ENCODE measurements around the gene RAB27A.
"Not testable (repeated sequence)": the region's sequence is repeated elsewhere in the genome, so short reads cannot be mapped to it uniquely, and the experiment has no call there.

Gene RAB27A

DNA sequence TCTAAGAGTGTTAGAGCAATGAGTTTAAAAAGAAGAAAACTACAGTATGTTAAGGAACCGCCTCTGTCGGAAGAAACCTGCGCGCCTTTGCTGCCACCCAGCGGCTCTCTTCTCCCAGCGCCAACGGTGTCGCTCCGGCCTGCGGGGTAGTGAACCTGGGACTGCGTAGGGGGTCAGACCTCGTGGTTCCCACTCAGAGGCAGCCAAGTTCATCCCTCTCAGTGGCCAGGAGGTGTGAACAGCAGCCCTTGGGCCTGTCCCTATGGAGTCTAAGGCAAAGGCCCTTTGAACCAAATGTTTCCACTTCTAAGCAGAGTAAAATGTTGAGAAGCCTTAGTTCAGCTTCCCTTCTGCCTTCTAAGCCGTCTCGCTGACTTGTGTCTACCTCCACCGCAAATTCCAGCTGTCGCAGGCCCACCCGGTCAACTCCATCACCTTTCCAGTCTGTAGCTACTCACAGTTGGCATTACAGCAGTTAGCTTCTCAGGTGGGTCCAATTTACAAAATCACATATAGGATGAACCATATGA lies 980 bp upstream of the RAB27A start:
- H3K9me3 ChIP-seq (ENCODE audit: low read length), result no peaks in the 10 kb centered on the region
- peaks cover 12% of the 10 kb centered on the region for H3K4me1 ChIP-seq (ENCODE audit: insufficient read depth, low read length)
- H3K4me3 ChIP-seq (ENCODE audit: low read length), result peak overlapping the region; percentile 75
- H2AFZ ChIP-seq (ENCODE audit: low read depth, low read length), result peak overlapping the region; percentile 100
- no peaks in the 10 kb centered on the region for H3K36me3 ChIP-seq (ENCODE audit: insufficient read depth, low read length)
- H3K27me3 ChIP-seq (ENCODE audit: insufficient read depth, low read length), result no peaks in the 10 kb centered on the region

DNA sequence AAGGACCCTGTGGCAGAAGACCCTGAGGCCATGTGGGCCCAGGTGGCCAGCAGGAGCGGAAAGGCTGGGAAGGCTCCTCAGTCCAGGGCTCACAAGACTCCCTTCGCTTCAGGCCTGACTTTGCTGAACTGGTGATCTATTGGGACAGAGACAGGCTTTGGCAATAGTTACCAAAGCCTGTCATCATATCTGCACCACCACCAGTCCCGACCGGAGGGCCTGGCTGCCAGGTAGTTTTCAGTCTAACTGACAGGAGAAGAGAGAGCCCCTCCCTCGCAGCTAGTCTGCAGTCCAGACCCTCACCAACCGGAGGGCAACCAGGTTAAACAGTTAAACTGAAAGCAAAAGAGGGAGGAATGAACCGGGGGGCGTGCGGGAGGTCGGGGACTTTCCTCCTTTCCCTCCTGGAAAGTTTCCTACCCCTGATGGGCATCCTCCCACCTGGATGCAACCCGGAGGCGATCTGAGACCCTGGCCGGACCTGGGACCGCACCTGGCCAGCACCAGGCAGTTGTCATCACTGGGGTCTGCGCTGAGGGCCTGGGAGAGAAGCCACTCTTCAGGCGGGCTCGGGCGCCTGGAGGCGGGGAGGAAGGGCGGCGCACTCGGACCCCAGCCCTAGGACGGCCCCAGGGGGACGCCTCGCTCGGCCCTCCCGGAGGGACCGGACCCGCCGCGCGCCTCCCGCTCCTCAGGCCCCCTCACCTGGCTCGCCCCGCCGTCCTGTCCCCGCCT lies 435 bp downstream of the RAB27A start:
- Histone ChIP-seq H3K36me3 (ENCODE audit: insufficient read depth, low read length) (no peaks in the 10 kb centered on the region), H3K27me3 (ENCODE audit: insufficient read depth, low read length) (no peaks in the 10 kb centered on the region), H3K9me3 (ENCODE audit: low read length) (no peaks in the 10 kb centered on the region), H3K4me1 (ENCODE audit: insufficient read depth, low read length) (peaks cover 12% of the 10 kb centered on the region), H2AFZ (ENCODE audit: low read depth, low read length) (peak overlapping the region; percentile 100), H3K4me3 (ENCODE audit: low read length) (peak overlapping the region; percentile 75)

DNA sequence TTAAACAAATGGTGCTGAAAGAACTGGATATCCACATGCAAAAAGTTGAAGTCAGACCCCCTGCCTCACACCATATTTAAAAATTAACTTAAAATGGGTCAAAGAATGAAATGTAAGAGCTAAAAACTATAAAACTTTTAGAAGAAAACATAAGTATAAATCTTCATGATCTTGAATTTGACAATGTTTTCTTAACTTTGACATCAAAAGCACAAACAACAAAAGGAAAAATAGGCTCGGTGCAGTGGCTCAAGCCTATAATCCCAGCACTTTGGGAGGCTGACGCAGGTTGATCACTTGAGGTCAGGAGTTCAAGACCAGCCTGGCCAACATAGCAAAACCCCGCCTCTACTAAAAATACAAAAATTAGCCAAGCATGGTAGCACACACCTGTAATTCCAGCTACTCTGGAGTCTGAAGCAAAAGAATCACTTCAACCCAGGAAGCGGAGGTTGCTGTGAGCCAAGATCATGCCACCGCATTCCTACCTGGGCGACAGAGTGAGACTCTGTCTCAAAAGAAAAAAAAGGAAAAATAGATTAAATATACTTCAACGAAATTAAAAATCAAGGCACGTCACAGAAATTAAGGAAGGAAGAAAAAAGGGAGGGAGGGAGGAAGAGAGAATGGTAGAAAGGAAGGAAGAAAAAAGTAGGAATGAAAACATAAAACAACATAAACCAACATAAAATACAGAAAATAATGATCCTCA lies 1.5 kb downstream of the RAB27A start:
- peak overlapping the region; percentile 75 for H3K4me3 ChIP-seq (ENCODE audit: low read length)
- no peaks in the 10 kb centered on the region for H3K9me3 ChIP-seq (ENCODE audit: low read length)
- H3K36me3 ChIP-seq (ENCODE audit: insufficient read depth, low read length), result no peaks in the 10 kb centered on the region
- peak overlapping the region; percentile 100 for H2AFZ ChIP-seq (ENCODE audit: low read depth, low read length)
- peaks cover 12% of the 10 kb centered on the region for H3K4me1 ChIP-seq (ENCODE audit: insufficient read depth, low read length)
- H3K27me3 ChIP-seq (ENCODE audit: insufficient read depth, low read length), result no peaks in the 10 kb centered on the region

- H3K4me1 ChIP-seq (ENCODE audit: insufficient read depth, low read length), result peaks cover 12% of the 10 kb centered on the region
- not testable (repeated sequence) for H3K4me3 ChIP-seq (ENCODE audit: low read length); H3K36me3 ChIP-seq (ENCODE audit: insufficient read depth, low read length); H2AFZ ChIP-seq (ENCODE audit: low read depth, low read length); H3K9me3 ChIP-seq (ENCODE audit: low read length); H3K27me3 ChIP-seq (ENCODE audit: insufficient read depth, low read length)
Measured at GRCh38 chr15:55286442-55287189, 3.0 kb downstream of the RAB27A start.

DNA sequence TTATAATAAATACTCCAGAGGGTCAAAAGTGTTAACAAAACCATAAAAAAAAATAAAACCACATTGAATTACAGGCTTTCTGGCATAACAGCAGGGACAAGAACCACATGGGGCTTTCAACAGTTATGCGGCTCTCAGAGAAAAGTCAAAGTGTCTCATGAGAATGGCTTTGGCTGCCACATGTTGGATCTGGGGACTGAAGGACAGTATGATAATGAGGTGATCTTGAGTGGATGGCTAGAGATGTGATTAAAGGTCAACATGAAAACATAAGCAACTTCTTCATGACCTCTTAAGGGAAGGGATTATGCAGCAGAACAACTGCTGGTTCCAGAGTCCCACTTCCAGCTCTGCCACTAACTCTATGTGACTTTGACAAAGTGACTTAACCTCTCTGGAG lies 5.2 kb downstream of the RAB27A start:
- no peak overlapping the region for H3K4me3 ChIP-seq (ENCODE audit: low read length)
- H2AFZ ChIP-seq (ENCODE audit: low read depth, low read length), result no peak overlapping the region
- H3K4me1 ChIP-seq (ENCODE audit: insufficient read depth, low read length), result peaks cover 10% of the 10 kb centered on the region

GRCh38 chr15:55283379-55284147 lies 6.0 kb downstream of the RAB27A start:
- Histone ChIP-seq H2AFZ (ENCODE audit: low read depth, low read length) (no peak overlapping the region), H3K4me1 (ENCODE audit: insufficient read depth, low read length) (peaks cover 2% of the 10 kb centered on the region), H3K4me3 (ENCODE audit: low read length) (no peak overlapping the region), H3K9me3 (ENCODE audit: low read length) (no peaks in the 10 kb centered on the region), H3K36me3 (ENCODE audit: insufficient read depth, low read length) (no peaks in the 10 kb centered on the region), H3K27me3 (ENCODE audit: insufficient read depth, low read length) (no peaks in the 10 kb centered on the region)

More for the DNA sequence above, 5.2 kb downstream of the RAB27A start:
- H3K9me3 ChIP-seq (ENCODE audit: low read length), result no peaks in the 10 kb centered on the region
- H3K27me3 ChIP-seq (ENCODE audit: insufficient read depth, low read length), result no peaks in the 10 kb centered on the region
- H3K36me3 ChIP-seq (ENCODE audit: insufficient read depth, low read length), result no peaks in the 10 kb centered on the region

- no peaks in the 10 kb centered on the region for H3K4me1 ChIP-seq (ENCODE audit: insufficient read depth, low read length)
- H2AFZ ChIP-seq (ENCODE audit: low read depth, low read length), result no peak overlapping the region
- no peaks in the 10 kb centered on the region for H3K36me3 ChIP-seq (ENCODE audit: insufficient read depth, low read length)
- H3K9me3 ChIP-seq (ENCODE audit: low read length), result no peaks in the 10 kb centered on the region
- no peak overlapping the region for H3K4me3 ChIP-seq (ENCODE audit: low read length)
- no peaks in the 10 kb centered on the region for H3K27me3 ChIP-seq (ENCODE audit: insufficient read depth, low read length)
Measured at GRCh38 chr15:55282284-55282833, 7.3 kb downstream of the RAB27A start.

GRCh38 chr15:55281517-55282228 lies 7.9 kb downstream of the RAB27A start:
- Histone ChIP-seq H3K9me3 (ENCODE audit: low read length) (no peaks in the 10 kb centered on the region), H2AFZ (ENCODE audit: low read depth, low read length) (no peak overlapping the region)

DNA sequence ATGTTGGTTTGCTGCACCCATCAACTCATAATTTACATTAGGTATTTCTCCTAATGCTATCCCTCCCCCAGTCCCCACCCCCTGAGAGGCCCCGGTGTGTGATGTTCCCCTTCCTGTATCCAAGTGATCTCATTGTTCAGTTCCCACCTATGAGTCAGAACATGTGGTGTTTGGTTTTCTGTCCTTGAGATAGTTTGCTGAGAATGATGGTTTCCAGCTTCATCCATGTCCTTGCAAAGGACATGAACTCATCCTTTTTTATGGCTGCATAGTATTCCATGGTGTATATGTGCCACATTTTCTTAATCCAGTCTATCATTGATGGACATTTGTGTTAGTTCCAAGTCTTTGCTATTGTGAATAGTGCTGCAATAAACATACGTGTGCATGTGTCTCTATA lies 9.0 kb downstream of the RAB27A start:
- not testable (repeated sequence) for H3K9me3 ChIP-seq (ENCODE audit: low read length); H2AFZ ChIP-seq (ENCODE audit: low read depth, low read length); H3K27me3 ChIP-seq (ENCODE audit: insufficient read depth, low read length); H3K36me3 ChIP-seq (ENCODE audit: insufficient read depth, low read length); H3K4me1 ChIP-seq (ENCODE audit: insufficient read depth, low read length); H3K4me3 ChIP-seq (ENCODE audit: low read length)

More at GRCh38 chr15:55281517-55282228, 7.9 kb downstream of the RAB27A start:
- Histone ChIP-seq H3K4me1 (ENCODE audit: insufficient read depth, low read length) (no peaks in the 10 kb centered on the region), H3K27me3 (ENCODE audit: insufficient read depth, low read length) (no peaks in the 10 kb centered on the region), H3K36me3 (ENCODE audit: insufficient read depth, low read length) (no peaks in the 10 kb centered on the region), H3K4me3 (ENCODE audit: low read length) (no peak overlapping the region)

DNA sequence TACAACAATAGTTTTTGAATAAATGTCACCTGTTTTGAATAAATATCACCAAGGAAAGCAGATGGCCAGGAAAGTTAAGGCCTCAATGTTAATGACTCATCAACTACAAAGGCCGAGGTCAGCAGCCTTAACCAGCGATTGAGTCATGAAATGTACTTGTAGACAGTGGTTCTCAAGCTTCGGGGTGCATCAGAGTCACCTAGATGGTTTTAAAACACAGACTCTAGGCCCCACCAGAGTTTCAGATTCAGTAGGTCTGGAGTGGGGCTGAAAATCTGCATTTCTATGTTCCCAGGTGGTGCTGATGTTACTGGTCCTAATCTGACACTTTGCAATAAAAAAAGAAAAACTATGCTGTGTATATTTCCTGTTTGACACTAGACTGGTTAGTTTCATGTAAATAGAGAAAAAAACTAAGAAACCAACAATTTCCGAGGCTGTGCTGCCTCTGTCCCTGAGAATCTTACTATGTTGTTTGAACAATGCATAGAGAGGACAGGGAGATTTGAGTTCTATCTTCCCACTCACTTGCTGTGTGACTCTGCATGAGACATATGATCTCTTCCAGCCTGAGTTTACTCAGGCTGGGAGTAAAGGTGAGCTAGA lies 9.8 kb downstream of the RAB27A start:
- Histone ChIP-seq H2AFZ (ENCODE audit: low read depth, low read length) (no peak overlapping the region), H3K27me3 (ENCODE audit: insufficient read depth, low read length) (no peaks in the 10 kb centered on the region), H3K4me3 (ENCODE audit: low read length) (no peak overlapping the region), H3K9me3 (ENCODE audit: low read length) (no peaks in the 10 kb centered on the region), H3K36me3 (ENCODE audit: insufficient read depth, low read length) (no peaks in the 10 kb centered on the region), H3K4me1 (ENCODE audit: insufficient read depth, low read length) (no peaks in the 10 kb centered on the region)

- no peak overlapping the region for H3K4me3 ChIP-seq (ENCODE audit: low read length)
- H3K9me3 ChIP-seq (ENCODE audit: low read length), result no peaks in the 10 kb centered on the region
- no peaks in the 10 kb centered on the region for H3K4me1 ChIP-seq (ENCODE audit: insufficient read depth, low read length)
Measured at GRCh38 chr15:55279100-55279745, 10.4 kb downstream of the RAB27A start.

More at GRCh38 chr15:55279100-55279745, 10.4 kb downstream of the RAB27A start:
- Histone ChIP-seq H3K27me3 (ENCODE audit: insufficient read depth, low read length) (no peaks in the 10 kb centered on the region), H2AFZ (ENCODE audit: low read depth, low read length) (no peak overlapping the region), H3K36me3 (ENCODE audit: insufficient read depth, low read length) (no peaks in the 10 kb centered on the region)
